ENCODE results near the gene TRERF1. TPM values are rescaled to one million over a fixed set of nuclear protein-coding genes. Genes with fewer than 3 reads are reported as not detected.

Gene TRERF1
- polyA plus RNA-seq, 1 of the 3 experiments (the other 2 are of a cell fraction), result 3.6 TPM

- H3K4me2 ChIP-seq, result no peak overlapping the region
- H3K27ac ChIP-seq (ENCODE audit: low read depth in 2 of 2, low read length in 1 of 2), result no peak overlapping the region
- ChIA-PET POLR2A (no interaction called here), CTCF (no interaction called here)
- DNase-seq, result no peak
- H4K20me1 ChIP-seq (ENCODE audit: insufficient read depth), result no peaks in the 10 kb centered on the region
- H3K9me2 ChIP-seq, result no peaks in the 10 kb centered on the region
- H3F3A ChIP-seq (replicated peaks; ENCODE audit: insufficient read depth), result no peaks in the 10 kb centered on the region
- H3K4me3 ChIP-seq (ENCODE audit: low read depth in 2 of 2, low read length in 1 of 2), result no peak overlapping the region
- no peak overlapping the region for H2AFZ ChIP-seq (ENCODE audit: low read depth)
- no peaks in the 10 kb centered on the region; the same call in 1 of the 2 replicates for H3K79me2 ChIP-seq (ENCODE audit: insufficient read depth)
- WGBS (ENCODE audit: low lambda C conversion rate), result 100% methylated on average over 1 of the region's 1 CpG
- TF ChIP-seq TAF1 (IDR thresholded peaks at IDR 0.05; ENCODE audit: borderline replicate concordance, low read depth, low read length) (no peak), MXI1 (IDR thresholded peaks at IDR 0.05; ENCODE audit: low read depth, low read length) (no peak)
- H3K9me3 ChIP-seq, result no peaks in the 10 kb centered on the region
- H3K4me1 ChIP-seq (ENCODE audit: control insufficient read depth in 1 of 2, insufficient read depth in 2 of 2, low read depth in 1 of 2, low read length in 1 of 2), result no peaks in the 10 kb centered on the region
- no peak overlapping the region for H3K9ac ChIP-seq
- no peaks in the 10 kb centered on the region for H3K27me3 ChIP-seq (ENCODE audit: insufficient read depth)
- H3K36me3 ChIP-seq (replicated peaks in 1 of 2; ENCODE audit: control insufficient read depth in 1 of 2, insufficient read depth in 2 of 2, low read length in 1 of 2), result peaks cover 21 to 24% of the 10 kb centered on the region in 2 experiments
Measured at GRCh38 chr6:42237857-42238256, 213.9 kb downstream of the TRERF1 start.

GRCh38 chr6:42236682-42237473 lies 214.8 kb downstream of the TRERF1 start:
- CTCF ChIA-PET, result interaction anchor here (1.0 kb wide), 1 partner anchor 10 kb away, joined by 6 read pairs; no protein-coding TSS in a partner anchor
- TF ChIP-seq FOXM1 (IDR thresholded peaks at IDR 0.05; ENCODE audit: low read depth) (no peak), TCF12 (IDR thresholded peaks at IDR 0.05) (no peak), FOSL2 (IDR thresholded peaks at IDR 0.05; ENCODE audit: borderline replicate concordance, low read depth) (no peak), GATA2 (CRISPR knock-in tag; IDR thresholded peaks at IDR 0.05) (no peak), NFIC (IDR thresholded peaks at IDR 0.05; ENCODE audit: borderline replicate concordance) (no peak), MXI1 (IDR thresholded peaks at IDR 0.05; ENCODE audit: low read depth, low read length) (no peak), TAF1 (IDR thresholded peaks at IDR 0.05; ENCODE audit: borderline replicate concordance, low read depth, low read length) (no peak), RCOR1 (IDR thresholded peaks at IDR 0.05; ENCODE audit: low read length) (no peak), REST (IDR thresholded peaks at IDR 0.05; ENCODE audit: low read depth, low read length) (no peak), SIN3A (IDR thresholded peaks at IDR 0.05; ENCODE audit: borderline replicate concordance, low read depth, low read length) (no peak), YY1 (IDR thresholded peaks at IDR 0.05; ENCODE audit: low read depth) (no peak), NRF1 (IDR thresholded peaks at IDR 0.05; ENCODE audit: low read depth, low read length) (no peak), CTCF (IDR thresholded peaks at IDR 0.05) (no peak), ZBTB33 (IDR thresholded peaks at IDR 0.05; ENCODE audit: borderline replicate concordance, low read depth) (no peak), USF2 (IDR thresholded peaks at IDR 0.05; ENCODE audit: borderline replicate concordance, low read depth, low read length) (no peak), USF1 (IDR thresholded peaks at IDR 0.05; ENCODE audit: borderline replicate concordance, low read depth) (no peak)

More at GRCh38 chr6:42236682-42237473, 214.8 kb downstream of the TRERF1 start:
- H3K9me2 ChIP-seq, result no peaks in the 10 kb centered on the region
- H3K9me3 ChIP-seq, result no peaks in the 10 kb centered on the region
- H3K27ac ChIP-seq (ENCODE audit: low read depth in 2 of 2, low read length in 1 of 2), result no peak overlapping the region
- H3K4me1 ChIP-seq (ENCODE audit: control insufficient read depth in 1 of 2, insufficient read depth in 2 of 2, low read depth in 1 of 2, low read length in 1 of 2), result no peaks in the 10 kb centered on the region
- H3K36me3 ChIP-seq (replicated peaks in 1 of 2; ENCODE audit: control insufficient read depth in 1 of 2, insufficient read depth in 2 of 2, low read length in 1 of 2), result peaks cover 17 to 23% of the 10 kb centered on the region in 2 experiments
- no peaks in the 10 kb centered on the region for H4K20me1 ChIP-seq (ENCODE audit: insufficient read depth)
- no peak overlapping the region for H2AFZ ChIP-seq (ENCODE audit: low read depth)
- WGBS (ENCODE audit: low lambda C conversion rate), result 80% methylated on average over 5 of the region's 5 CpGs
- H3K4me3 ChIP-seq (ENCODE audit: low read depth in 2 of 2, low read length in 1 of 2), result no peak overlapping the region
- no peak overlapping the region for H3K9ac ChIP-seq
- no peak overlapping the region for H3K4me2 ChIP-seq
- no peak for DNase-seq
- POLR2A ChIA-PET, result no interaction called here
- H3F3A ChIP-seq (replicated peaks; ENCODE audit: insufficient read depth), result no peaks in the 10 kb centered on the region
- H3K27me3 ChIP-seq (ENCODE audit: insufficient read depth), result no peaks in the 10 kb centered on the region
- H3K79me2 ChIP-seq (ENCODE audit: insufficient read depth), result no peaks in the 10 kb centered on the region; the same call in 1 of the 2 replicates

Measured in SK-N-SH (cell line).